ENCODE results near the gene GSTT2.

DNA sequence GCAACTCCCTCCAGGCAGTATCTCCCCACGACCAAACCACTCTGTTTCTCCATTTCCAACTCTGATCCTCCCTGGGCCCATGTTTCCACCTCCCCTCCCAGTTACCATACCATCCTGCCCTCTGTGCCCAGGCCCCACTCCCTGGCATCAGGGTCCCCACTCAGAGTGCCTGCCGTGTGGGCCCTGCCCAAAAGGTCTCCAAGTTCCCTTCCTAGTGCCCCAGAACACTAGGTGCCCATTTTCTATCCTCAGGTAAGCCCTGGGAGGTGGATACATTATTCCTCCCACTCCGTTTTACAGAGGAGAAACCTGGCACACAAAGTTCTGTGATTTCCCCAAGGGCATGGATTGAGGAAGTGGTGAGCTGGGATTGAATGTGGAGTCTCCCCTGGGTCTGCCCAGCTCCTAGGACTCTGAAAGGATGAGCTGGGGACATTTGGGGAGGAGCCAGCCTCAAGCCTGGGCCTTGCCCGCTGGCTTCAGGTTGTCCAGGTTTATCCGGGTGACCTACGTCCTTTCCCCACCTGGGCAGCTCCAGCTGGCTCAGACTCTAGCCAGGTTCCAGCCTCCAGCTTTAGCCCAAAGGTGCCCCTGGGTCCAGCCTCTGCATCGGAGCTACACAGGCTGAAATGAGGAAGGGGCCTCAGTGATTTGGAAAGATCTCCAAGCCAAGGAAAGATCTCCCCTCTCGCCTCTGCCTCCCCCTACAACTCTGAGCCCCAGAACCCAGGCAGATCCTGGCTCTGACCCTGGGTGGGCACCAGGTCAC, 27.5 kb downstream of the GSTT2 start:
- TF ChIP-seq, protein P1, sequence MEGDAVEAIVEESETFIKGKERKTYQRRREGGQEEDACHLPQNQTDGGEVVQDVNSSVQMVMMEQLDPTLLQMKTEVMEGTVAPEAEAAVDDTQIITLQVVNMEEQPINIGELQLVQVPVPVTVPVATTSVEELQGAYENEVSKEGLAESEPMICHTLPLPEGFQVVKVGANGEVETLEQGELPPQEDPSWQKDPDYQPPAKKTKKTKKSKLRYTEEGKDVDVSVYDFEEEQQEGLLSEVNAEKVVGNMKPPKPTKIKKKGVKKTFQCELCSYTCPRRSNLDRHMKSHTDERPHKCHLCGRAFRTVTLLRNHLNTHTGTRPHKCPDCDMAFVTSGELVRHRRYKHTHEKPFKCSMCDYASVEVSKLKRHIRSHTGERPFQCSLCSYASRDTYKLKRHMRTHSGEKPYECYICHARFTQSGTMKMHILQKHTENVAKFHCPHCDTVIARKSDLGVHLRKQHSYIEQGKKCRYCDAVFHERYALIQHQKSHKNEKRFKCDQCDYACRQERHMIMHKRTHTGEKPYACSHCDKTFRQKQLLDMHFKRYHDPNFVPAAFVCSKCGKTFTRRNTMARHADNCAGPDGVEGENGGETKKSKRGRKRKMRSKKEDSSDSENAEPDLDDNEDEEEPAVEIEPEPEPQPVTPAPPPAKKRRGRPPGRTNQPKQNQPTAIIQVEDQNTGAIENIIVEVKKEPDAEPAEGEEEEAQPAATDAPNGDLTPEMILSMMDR (optimal IDR thresholded peaks at IDR 0.05 in 1 of 3, IDR thresholded peaks at IDR 0.05 in 1 of 3, conservative IDR thresholded peaks at IDR 0.05 in 1 of 3; ENCODE audit: extremely low read depth in 1 of 3, insufficient read depth in 2 of 3, low read length in 3 of 3): no peak
- TF ChIP-seq EZH2 (IDR thresholded peaks at IDR 0.05; ENCODE audit: low read length): no peak
